Germinal center (tissue), 1 donor: Measurements from ENCODE around the gene KIAA1549.

Source experiments
- DNase-seq: peaks from one replicate; pipeline ENCODE4 v3.0.0; 2012; ENCODE audit warnings: mixed read lengths, low spot score

The KIAA1549 gene

GRCh38 chr7:138882249-138882648, 98.9 kb downstream of the KIAA1549 start:
- DNase-seq = no peak

GRCh38 chr7:138881579-138882188, 99.5 kb downstream of the KIAA1549 start:
- DNase-seq = no peak

- DNase-seq = no peak
These were observed 100.2 kb downstream of the KIAA1549 start for GRCh38 chr7:138880881-138881578.

- no peak for DNase-seq
These were observed 101.8 kb downstream of the KIAA1549 start for GRCh38 chr7:138879356-138879755.

- DNase-seq = no peak
These were observed 102.3 kb downstream of the KIAA1549 start for GRCh38 chr7:138878856-138879255.

GRCh38 chr7:138878051-138878450, 103.1 kb downstream of the KIAA1549 start:
- DNase-seq = no peak

- DNase-seq = no peak
These were observed 104.9 kb downstream of the KIAA1549 start for GRCh38 chr7:138876326-138876725.

GRCh38 chr7:138875794-138876193, 105.4 kb downstream of the KIAA1549 start:
- no peak for DNase-seq

GRCh38 chr7:138873220-138873892, 107.8 kb downstream of the KIAA1549 start:
- DNase-seq = no peak

- DNase-seq = no peak
These were observed 108.6 kb downstream of the KIAA1549 start for GRCh38 chr7:138872576-138872975.

GRCh38 chr7:138871814-138872090, 109.4 kb downstream of the KIAA1549 start:
- DNase-seq = no peak

GRCh38 chr7:138871065-138871813, 110.0 kb downstream of the KIAA1549 start:
- DNase-seq = no peak

- no peak for DNase-seq
These were observed 111.8 kb downstream of the KIAA1549 start for GRCh38 chr7:138869353-138869752.

GRCh38 chr7:138868711-138869110, 112.5 kb downstream of the KIAA1549 start:
- DNase-seq = no peak

- no peak for DNase-seq
These were observed 113.4 kb downstream of the KIAA1549 start for GRCh38 chr7:138867744-138868143.

- no peak for DNase-seq
These were observed 114.8 kb downstream of the KIAA1549 start for GRCh38 chr7:138866353-138866752.

GRCh38 chr7:138865843-138866242, 115.3 kb downstream of the KIAA1549 start:
- peak; percentile 9 for DNase-seq

GRCh38 chr7:138864667-138865066, 116.5 kb downstream of the KIAA1549 start:
- DNase-seq = no peak

- DNase-seq = no peak
These were observed 117.3 kb downstream of the KIAA1549 start for GRCh38 chr7:138863931-138864330.

GRCh38 chr7:138861051-138861450, 120.1 kb downstream of the KIAA1549 start:
- DNase-seq = no peak

GRCh38 chr7:138857728-138858127, 123.5 kb downstream of the KIAA1549 start:
- DNase-seq = no peak

GRCh38 chr7:138854115-138854645, 127.0 kb downstream of the KIAA1549 start:
- DNase-seq = no peak

- DNase-seq = no peak
These were observed 127.7 kb downstream of the KIAA1549 start for GRCh38 chr7:138853448-138853847.
